ENCODE results near the gene PRDX2.

DNA sequence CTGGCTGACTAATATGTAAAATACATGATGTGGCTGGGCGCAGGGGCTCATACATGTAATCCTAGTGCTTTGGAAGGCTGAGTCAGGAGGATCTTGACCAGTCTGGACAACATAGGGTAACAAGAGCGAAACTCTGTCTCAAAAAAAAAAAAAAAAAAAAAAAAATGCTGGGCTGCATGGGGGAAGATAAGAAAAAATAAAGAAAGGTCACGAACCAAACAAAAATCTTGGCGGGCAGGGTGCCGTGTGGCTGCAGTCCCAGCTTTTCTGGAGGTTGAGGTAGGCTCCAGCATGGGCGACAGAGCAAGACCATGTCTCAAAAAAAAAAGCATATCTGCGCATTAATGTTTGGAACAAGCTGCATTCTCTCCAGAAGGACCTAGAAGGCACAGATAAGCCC lies 13.5 kb upstream of the PRDX2 start:
- TF ChIP-seq CTCF (IDR thresholded peaks at IDR 0.05) (no peak), POLR2A (IDR thresholded peaks at IDR 0.05) (no peak)
